MM.1S (cell line): ENCODE results near the gene NOS3.

Source experiments
- CTCF ChIP-seq: fragments of 300-600 bp; sonication (generic); IDR thresholded peaks from 2 replicates; pipeline ENCODE4 v1.5.1; 2016; ENCODE audit warnings: antibody characterized with exemption, low read length, mixed read lengths
- EZH2 ChIP-seq: fragments of 300-600 bp; sonication (generic); optimal IDR thresholded peaks from 2 replicates; pipeline ENCODE3; 2017; ENCODE audit warnings: low read depth, mild to moderate bottlenecking, antibody characterized with exemption, low read length, mixed read lengths
- EZH2phosphoT487 ChIP-seq: fragments of 300-600 bp; sonication (generic); IDR thresholded peaks from 2 replicates; pipeline ENCODE4 v1.6.1; 2018; ENCODE audit warnings: antibody characterized with exemption, low read length

DNA sequence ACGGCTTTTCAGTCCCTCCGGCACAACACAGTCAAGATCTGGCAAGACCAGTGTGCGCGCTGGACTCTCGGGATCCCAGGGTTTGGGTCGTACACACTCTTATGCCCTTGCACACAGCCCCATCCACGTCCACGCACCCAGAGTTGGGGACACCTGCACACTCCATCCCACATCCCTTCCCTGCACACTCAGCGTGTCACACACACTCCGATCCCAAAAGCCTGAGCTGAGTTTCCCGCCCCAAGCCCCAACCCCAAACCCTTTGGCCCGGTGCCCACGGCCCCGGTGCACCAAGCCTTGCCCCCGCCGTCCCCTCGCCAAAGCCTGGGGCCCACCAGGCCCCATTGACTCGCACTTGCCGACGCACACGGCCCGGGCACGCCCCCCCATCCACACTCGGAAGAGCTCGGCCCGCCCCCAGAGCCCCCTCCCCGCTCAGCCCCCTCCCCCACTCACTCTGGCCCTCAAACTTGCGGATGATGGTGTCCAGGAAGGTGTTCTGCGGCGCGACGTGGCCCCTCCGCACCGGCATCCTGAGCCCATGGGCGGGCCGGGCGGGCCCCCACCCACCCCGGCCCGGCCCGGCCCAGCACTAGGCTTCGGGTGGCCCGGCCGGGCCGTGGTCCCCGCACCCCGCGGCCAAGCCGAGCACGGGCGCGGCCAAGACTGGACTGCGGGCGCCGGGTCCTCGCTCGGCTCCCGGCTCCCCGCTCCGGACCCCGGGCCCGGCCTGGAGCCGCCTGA lies 13.3 kb upstream of the NOS3 start:
- TF ChIP-seq CTCF (no peak), EZH2phosphoT487 (no peak), EZH2 (no peak)
